A549 (cell line): Measurements from ENCODE around the gene CDHR1. TPM values are rescaled to one million over a fixed set of nuclear protein-coding genes. Genes with fewer than 3 reads are reported as not detected.

Source experiments
- ATAC-seq, 2 experiments: fragments of 200-7000 bp in 1 of 2; fragments of >200 bp in 1 of 2; cut with Nextera tagmentation in 1 of 2; cut with Tn5 transposase in 1 of 2; 3 replicates each; pipeline versions ENCODE4 v1.8.0 to v1.9.1; 2018 to 2020; ENCODE audit warnings: mild to moderate bottlenecking in 1 of 2, moderate library complexity in 1 of 2
- CTCF ChIA-PET: fragments of 300-600 bp; sonication (Branson Sonifier 250); formaldehyde crosslinking; extraction: SDS; loops from one replicate; lab custom pipeline; 2021; ENCODE audit warnings: antibody characterized with exemption, inconsistent platforms; lab: Yijun Ruan, JAX
- POLR2A ChIA-PET: fragments of 350-600 bp; formaldehyde crosslinking; extraction: SDS; loops from one replicate; lab custom pipeline; 2021; ENCODE audit warnings: antibody characterized with exemption, inconsistent platforms; lab: Yijun Ruan, JAX
- DNase-seq, 2 experiments: peaks; one replicate each; pipeline versions ENCODE4 v3.0.0 to v3.0.0-alpha.2; 2011 to 2016; ENCODE audit warnings: low read depth in 1 of 2, low spot score in 1 of 2
- FAIRE-seq: peaks from 2 replicates; lab custom pipeline; 2011; peaks lifted over from hg19 to GRCh38; lab: Jason Lieb, UNC
- H3K27ac ChIP-seq, 2 experiments: fragments of >200 bp; sonication (Bioruptor Twin); formaldehyde crosslinking; 3 replicates each; pipeline ENCODE4 v1.5.1; 2016 to 2017
- H3K4me1 ChIP-seq: fragments of >200 bp; sonication (Bioruptor Twin); formaldehyde crosslinking; 3 replicates; pipeline ENCODE4 v1.6.1; 2016
- H3K4me2 ChIP-seq: fragments of >200 bp; sonication (Bioruptor Twin); formaldehyde crosslinking; 3 replicates; pipeline ENCODE4 v1.6.1; 2016
- H3K4me3 ChIP-seq: fragments of >200 bp; sonication (Bioruptor Twin); formaldehyde crosslinking; 3 replicates; pipeline ENCODE4 v1.5.1; 2016
- H3K9me3 ChIP-seq: fragments of >200 bp; sonication (Bioruptor Twin); formaldehyde crosslinking; 3 replicates; pipeline ENCODE4 v1.6.1; 2016
- BHLHE40 ChIP-seq: IDR thresholded peaks from 2 replicates; pipeline ENCODE4 v1.6.1; 2012; ENCODE audit warnings: low read depth, low read length, inconsistent platforms
- CBX2 ChIP-seq: fragments of 200-600 bp; sonication (generic); IDR thresholded peaks from 2 replicates; pipeline ENCODE4 v1.6.1; 2016; ENCODE audit warnings: low read depth, mild to moderate bottlenecking, borderline replicate concordance
- CHD2 ChIP-seq: fragments of 150-350 bp; IDR thresholded peaks from 2 replicates; pipeline ENCODE4 v1.6.1; 2014; ENCODE audit warnings: low read length; ENCODE audit not compliant: partially characterized antibody
- EHF ChIP-seq: fragments of 250-450 bp; sonication (Bioruptor Pico); IDR thresholded peaks from 2 replicates; pipeline ENCODE4 v1.5.0; 2020; ENCODE audit warnings: mild to moderate bottlenecking
- ELK1 ChIP-seq: fragments of 150-350 bp; IDR thresholded peaks from 2 replicates; pipeline ENCODE4 v1.6.1; 2014; ENCODE audit warnings: low read depth, mild to moderate bottlenecking, low read length
- EP300 ChIP-seq, 2 experiments: fragments of >200 bp; sonication (Bioruptor Twin); formaldehyde crosslinking; IDR thresholded peaks; 2 replicates in 1 of 2; 3 replicates in 1 of 2; pipeline ENCODE4 v1.6.1; 2016 to 2017
- FOSL2 ChIP-seq, 2 experiments: fragments of 450-650 bp in 1 of 2; fragments of >200 bp in 1 of 2; sonication (Bioruptor Twin) in 1 of 2; formaldehyde crosslinking; IDR thresholded peaks; 2 replicates each; pipeline versions ENCODE4 v1.5.0 to v1.6.1; 2016 to 2020; ENCODE audit warnings: mild to moderate bottlenecking in 1 of 2, moderate library complexity in 1 of 2
- HDAC2 ChIP-seq: fragments of 200-600 bp; sonication (generic); IDR thresholded peaks from 2 replicates; pipeline ENCODE4 v1.6.1; 2016
- HEYL ChIP-seq: fragments of 250-450 bp; sonication (Bioruptor Pico); IDR thresholded peaks from 2 replicates; pipeline ENCODE4 v1.8.0; 2021; ENCODE audit warnings: mild to moderate bottlenecking, moderate library complexity
- HMGXB4 ChIP-seq: fragments of 250-450 bp; sonication (Bioruptor Pico); IDR thresholded peaks from 2 replicates; pipeline ENCODE4 v1.5.0; 2021; ENCODE audit warnings: mild to moderate bottlenecking, moderate library complexity, borderline replicate concordance
- HOXB13 ChIP-seq: fragments of 250-450 bp; sonication (Bioruptor Pico); IDR thresholded peaks from 2 replicates; pipeline ENCODE4 v1.5.0; 2020; ENCODE audit warnings: low read depth, mild to moderate bottlenecking, moderate library complexity
- JUN ChIP-seq, 2 experiments: fragments of >200 bp; sonication (Bioruptor Twin); formaldehyde crosslinking; IDR thresholded peaks; 2 replicates in 1 of 2; 3 replicates in 1 of 2; pipeline ENCODE4 v1.6.1; 2016 to 2017
- JUNB ChIP-seq: fragments of >200 bp; sonication (Bioruptor Twin); formaldehyde crosslinking; IDR thresholded peaks from 2 replicates; pipeline ENCODE4 v1.6.1; 2016
- MAFK ChIP-seq: fragments of 450-650 bp; IDR thresholded peaks from 2 replicates; pipeline ENCODE4 v1.6.1; 2014; ENCODE audit not compliant: partially characterized antibody
- POLR2A ChIP-seq: IDR thresholded peaks from 2 replicates; pipeline ENCODE4 v1.6.1; 2012; ENCODE audit warnings: mild to moderate bottlenecking, low read length
- RARB ChIP-seq: fragments of 250-450 bp; sonication (Bioruptor Pico); IDR thresholded peaks from 2 replicates; pipeline ENCODE4 v1.8.0; 2021; ENCODE audit warnings: mild to moderate bottlenecking, moderate library complexity
- RCOR1 ChIP-seq: fragments of 150-350 bp; IDR thresholded peaks from 2 replicates; pipeline ENCODE4 v1.6.1; 2014; ENCODE audit warnings: antibody characterized with exemption, low read length, low read depth
- REST ChIP-seq: fragments of 200-600 bp; sonication (generic); IDR thresholded peaks from 2 replicates; pipeline ENCODE4 v1.6.1; 2016; ENCODE audit warnings: antibody characterized with exemption, mild to moderate bottlenecking, moderate library complexity
- SREBF2 ChIP-seq: fragments of 450-650 bp; IDR thresholded peaks from 2 replicates; pipeline ENCODE4 v1.6.1; 2014; ENCODE audit warnings: mild to moderate bottlenecking, moderate library complexity
- TP53 ChIP-seq: fragments of 250-450 bp; sonication (Bioruptor Pico); IDR thresholded peaks from 2 replicates; pipeline ENCODE4 v1.5.0; 2021; ENCODE audit warnings: mild to moderate bottlenecking, moderate library complexity
- USF2 ChIP-seq: fragments of 450-650 bp; IDR thresholded peaks from 2 replicates; pipeline ENCODE4 v1.6.1; 2014; ENCODE audit warnings: antibody characterized with exemption
- ZC3H11A ChIP-seq: fragments of 450-650 bp; IDR thresholded peaks from 2 replicates; pipeline ENCODE4 v1.6.1; 2014; ENCODE audit warnings: antibody characterized with exemption, mild to moderate bottlenecking
- ZFP36 ChIP-seq: fragments of 450-650 bp; IDR thresholded peaks from 2 replicates; pipeline ENCODE4 v1.6.1; 2014; ENCODE audit warnings: borderline replicate concordance; ENCODE audit not compliant: partially characterized antibody
- WGBS: methylation state at CpG from one replicate; pipeline ENCODE4 v1.1.6; 2017; ENCODE audit errors: missing lambda C conversion rate; 5-methylcytosine and 5-hydroxymethylcytosine counted together
- polyA plus RNA-seq, 4 experiments: library from polyadenylated mRNA; depleted of rRNA in 3 of 4; stranded (reverse); fragments of >200 nt; fragmentation: RNase III in 1 of 4; extraction: RNeasy Plus Mini Kit Qiagen cat#74134 plus additional on column Dnase treatment in 1 of 4; gene quantifications; 2 replicates in 3 of 4; 3 replicates in 1 of 4; pipeline ENCODE4 v1.2.3, GENCODE V29; 2011 to 2017

The CDHR1 gene
- polyA plus RNA-seq, 2 of the 4 experiments (the other 2 are of a cell fraction) = 0.04 to 0.09 TPM

GRCh38 chr10:84198206-84198915, 4.0 kb downstream of the CDHR1 start:
- CTCF ChIA-PET = interaction anchor here (0.8 kb wide), 1 partner anchor 17 kb away, joined by 3 read pairs; no protein-coding TSS in a partner anchor
- DNase-seq = no peak
- no peak overlapping the region for H3K27ac ChIP-seq
- H3K4me2 ChIP-seq = no peak overlapping the region
- TF ChIP-seq CBX2 (no peak), JUN (IDR thresholded peaks at IDR 0.05) (no peak), ELK1 (no peak), EP300 (IDR thresholded peaks at IDR 0.05) (no peak), FOSL2 (IDR thresholded peaks at IDR 0.05) (no peak), FOSL2 (CRISPR knock-in tag; IDR thresholded peaks at IDR 0.05) (no peak), ZC3H11A (no peak), HMGXB4 (CRISPR knock-in tag) (no peak), USF2 (no peak), HOXB13 (CRISPR knock-in tag) (no peak), POLR2A (no peak), HEYL (no peak), JUNB (no peak), CHD2 (no peak), SREBF2 (no peak), HDAC2 (no peak)
- TF ChIP-seq, all 56 proteins: peak for 0
- H3K4me3 ChIP-seq = no peak overlapping the region
- POLR2A ChIA-PET = no interaction called here
- peaks cover 4% of the 10 kb centered on the region; the same call in 1 of the 3 replicates for H3K4me1 ChIP-seq
- 51% methylated on average over 7 of the region's 7 CpGs for WGBS
- ATAC-seq (no peak), FAIRE-seq (no peak)
- no peaks in the 10 kb centered on the region for H3K9me3 ChIP-seq

GRCh38 chr10:84200537-84201243, 6.4 kb downstream of the CDHR1 start:
- TF ChIP-seq EHF (CRISPR knock-in tag) (no peak), MAFK (no peak), TP53 (CRISPR knock-in tag) (no peak), RARB (CRISPR knock-in tag) (no peak), RCOR1 (no peak), REST (no peak), HEYL (no peak), BHLHE40 (no peak), ELK1 (no peak), ZFP36 (no peak)
- TF ChIP-seq, all 56 proteins: peak for 0
- Histone ChIP-seq H3K9me3 (no peaks in the 10 kb centered on the region), H3K4me3 (no peak overlapping the region), H3K4me2 (no peak overlapping the region), H3K27ac (no peak overlapping the region), H3K4me1 (peaks cover 4% of the 10 kb centered on the region; the same call in 1 of the 3 replicates)
- DNase-seq = no peak
- CTCF ChIA-PET = no interaction called here
- 44% methylated on average over 11 of the region's 11 CpGs for WGBS
- no peak for FAIRE-seq
- POLR2A ChIA-PET = no interaction called here
- no peak for ATAC-seq
